ACC112 (cell line): ENCODE results near the gene OGG1.
A peak's percentile ranks its signal among the peaks of the same experiment; 100 is the strongest.
"Not testable (repeated sequence)": the region's sequence is repeated elsewhere in the genome, so short reads cannot be mapped to it uniquely, and the experiment has no call there.

Experiments used
- H2AFZ ChIP-seq: fragments of 200-600 bp; sonication (generic); one replicate; pipeline ENCODE4 v1.6.0; 2017; ENCODE audit warnings: antibody characterized with exemption, low read length; ENCODE audit not compliant: unreplicated experiment
- H3K27ac ChIP-seq: fragments of 200-600 bp; sonication (generic); 2 replicates; pipeline ENCODE4 v1.5.1; 2014; ENCODE audit warnings: low read depth, mild to moderate bottlenecking, antibody characterized with exemption, low read length, moderate library complexity
- H3K27me3 ChIP-seq: fragments of 200-600 bp; sonication (generic); 2 replicates; pipeline ENCODE4 v1.6.1; 2014; ENCODE audit warnings: mild to moderate bottlenecking, antibody characterized with exemption, low read length, moderate library complexity, mixed read lengths; ENCODE audit not compliant: insufficient read depth
- H3K36me3 ChIP-seq: fragments of 200-600 bp; sonication (generic); 2 replicates; pipeline ENCODE4 v1.6.1; 2016; ENCODE audit warnings: mild to moderate bottlenecking, antibody characterized with exemption, low read length, moderate library complexity, mixed read lengths; ENCODE audit not compliant: insufficient read depth
- H3K4me1 ChIP-seq: fragments of 200-600 bp; sonication (generic); one replicate; pipeline ENCODE4 v1.6.1; 2016; ENCODE audit warnings: low read length, mixed read lengths; ENCODE audit not compliant: insufficient read depth, unreplicated experiment, control insufficient read depth
- H3K4me3 ChIP-seq: fragments of 200-600 bp; sonication (generic); 2 replicates; pipeline ENCODE4 v1.5.1; 2014; ENCODE audit warnings: mild to moderate bottlenecking, low read depth, low read length
- H3K79me2 ChIP-seq: fragments of 200-600 bp; sonication (generic); one replicate; pipeline ENCODE4 v1.6.0; 2016; ENCODE audit warnings: low read length; ENCODE audit not compliant: control insufficient read depth, unreplicated experiment, insufficient read depth

OGG1 gene

GRCh38 chr3:9762871-9763270 lies 13.1 kb downstream of the OGG1 start:
- Histone ChIP-seq H3K4me3 (no peak overlapping the region), H3K27ac (no peak overlapping the region), H3K27me3 (no peaks in the 10 kb centered on the region), H3K36me3 (no peaks in the 10 kb centered on the region), H3K4me1 (peaks cover 9% of the 10 kb centered on the region), H3K79me2 (no peaks in the 10 kb centered on the region), H2AFZ (no peak overlapping the region)

GRCh38 chr3:9765865-9766264 lies 16.1 kb downstream of the OGG1 start:
- no peak overlapping the region for H3K27ac ChIP-seq
- H3K4me1 ChIP-seq = peaks cover 26% of the 10 kb centered on the region
- H2AFZ ChIP-seq = no peak overlapping the region
- H3K27me3 ChIP-seq = no peaks in the 10 kb centered on the region
- H3K79me2 ChIP-seq = peaks cover 14% of the 10 kb centered on the region
- no peak overlapping the region for H3K4me3 ChIP-seq
- no peaks in the 10 kb centered on the region for H3K36me3 ChIP-seq

- no peak overlapping the region for H3K27ac ChIP-seq
- H3K4me1 ChIP-seq = peaks cover 26% of the 10 kb centered on the region
- peaks cover 14% of the 10 kb centered on the region for H3K79me2 ChIP-seq
- H3K27me3 ChIP-seq = no peaks in the 10 kb centered on the region
- H3K4me3 ChIP-seq = no peak overlapping the region
- H2AFZ ChIP-seq = no peak overlapping the region
- H3K36me3 ChIP-seq = no peaks in the 10 kb centered on the region
Observed at GRCh38 chr3:9767418-9767817, 17.7 kb downstream of the OGG1 start.

GRCh38 chr3:9768141-9768775 lies 18.5 kb downstream of the OGG1 start:
- H3K27me3 ChIP-seq = no peaks in the 10 kb centered on the region
- H3K4me3 ChIP-seq = peak overlapping the region; percentile 84
- peaks cover 14% of the 10 kb centered on the region for H3K79me2 ChIP-seq
- H3K36me3 ChIP-seq = no peaks in the 10 kb centered on the region
- no peak overlapping the region for H3K27ac ChIP-seq
- no peak overlapping the region for H2AFZ ChIP-seq
- H3K4me1 ChIP-seq = peaks cover 26% of the 10 kb centered on the region

GRCh38 chr3:9769012-9769411 lies 19.3 kb downstream of the OGG1 start:
- H3K4me3 ChIP-seq = peak overlapping the region; percentile 84
- H2AFZ ChIP-seq = no peak overlapping the region
- peaks cover 26% of the 10 kb centered on the region for H3K4me1 ChIP-seq
- no peaks in the 10 kb centered on the region for H3K27me3 ChIP-seq
- peaks cover 14% of the 10 kb centered on the region for H3K79me2 ChIP-seq
- no peaks in the 10 kb centered on the region for H3K36me3 ChIP-seq
- no peak overlapping the region for H3K27ac ChIP-seq

GRCh38 chr3:9769426-9770275 lies 19.9 kb downstream of the OGG1 start, which contains the start of gene CAMK1:
CAMK1 (minus strand) TSS chr3:9769947; CDS start chr3:9767749, 2,198 bp downstream.
- Histone ChIP-seq H3K36me3 (no peaks in the 10 kb centered on the region), H3K4me3 (peak within 1 kb of the TSS; percentile 84), H3K79me2 (peaks cover 14% of the 10 kb centered on the region), H3K4me1 (peaks cover 26% of the 10 kb centered on the region), H3K27me3 (no peaks in the 10 kb centered on the region), H2AFZ (peak within 1 kb of the TSS; percentile 81), H3K27ac (no peak within 1 kb of the TSS)

- peak overlapping the region; percentile 81 for H2AFZ ChIP-seq
- H3K36me3 ChIP-seq = no peaks in the 10 kb centered on the region
Observed at GRCh38 chr3:9770276-9770812, 20.6 kb downstream of the OGG1 start.

GRCh38 chr3:9771007-9771406 lies 21.3 kb downstream of the OGG1 start:
- H3K79me2 ChIP-seq = peaks cover 14% of the 10 kb centered on the region
- not testable (repeated sequence) for H3K4me3 ChIP-seq, H3K27ac ChIP-seq, H3K36me3 ChIP-seq, H3K27me3 ChIP-seq, H2AFZ ChIP-seq
- peaks cover 26% of the 10 kb centered on the region for H3K4me1 ChIP-seq

More at GRCh38 chr3:9770276-9770812, 20.6 kb downstream of the OGG1 start:
- H3K4me3 ChIP-seq = peak overlapping the region; percentile 84
- no peaks in the 10 kb centered on the region for H3K27me3 ChIP-seq
- H3K27ac ChIP-seq = no peak overlapping the region
- peaks cover 26% of the 10 kb centered on the region for H3K4me1 ChIP-seq
- peaks cover 14% of the 10 kb centered on the region for H3K79me2 ChIP-seq

GRCh38 chr3:9776896-9777693 lies 27.3 kb downstream of the OGG1 start:
- Histone ChIP-seq H3K79me2 (no peaks in the 10 kb centered on the region), H3K27ac (no peak overlapping the region), H3K36me3 (no peaks in the 10 kb centered on the region), H3K27me3 (no peaks in the 10 kb centered on the region), H3K4me1 (peaks cover 19% of the 10 kb centered on the region), H3K4me3 (no peak overlapping the region), H2AFZ (no peak overlapping the region)

GRCh38 chr3:9777694-9778021 lies 27.9 kb downstream of the OGG1 start:
- Histone ChIP-seq H3K79me2 (no peaks in the 10 kb centered on the region), H3K36me3 (0 out of 2 replicates have a peak, but pooled peaks cover under 1% of the 10 kb centered on the region), H3K27me3 (no peaks in the 10 kb centered on the region), H3K27ac (peak overlapping the region; percentile 32; the same call in 1 of the 2 replicates), H2AFZ (no peak overlapping the region), H3K4me3 (no peak overlapping the region), H3K4me1 (peaks cover 19% of the 10 kb centered on the region)
